ENCODE measurements around the gene LIPK.
"Not testable (repeated sequence)": the region's sequence is repeated elsewhere in the genome, so short reads cannot be mapped to it uniquely, and the experiment has no call there.

Gene LIPK, protein sequence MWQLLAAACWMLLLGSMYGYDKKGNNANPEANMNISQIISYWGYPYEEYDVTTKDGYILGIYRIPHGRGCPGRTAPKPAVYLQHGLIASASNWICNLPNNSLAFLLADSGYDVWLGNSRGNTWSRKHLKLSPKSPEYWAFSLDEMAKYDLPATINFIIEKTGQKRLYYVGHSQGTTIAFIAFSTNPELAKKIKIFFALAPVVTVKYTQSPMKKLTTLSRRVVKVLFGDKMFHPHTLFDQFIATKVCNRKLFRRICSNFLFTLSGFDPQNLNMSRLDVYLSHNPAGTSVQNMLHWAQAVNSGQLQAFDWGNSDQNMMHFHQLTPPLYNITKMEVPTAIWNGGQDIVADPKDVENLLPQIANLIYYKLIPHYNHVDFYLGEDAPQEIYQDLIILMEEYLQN

DNA sequence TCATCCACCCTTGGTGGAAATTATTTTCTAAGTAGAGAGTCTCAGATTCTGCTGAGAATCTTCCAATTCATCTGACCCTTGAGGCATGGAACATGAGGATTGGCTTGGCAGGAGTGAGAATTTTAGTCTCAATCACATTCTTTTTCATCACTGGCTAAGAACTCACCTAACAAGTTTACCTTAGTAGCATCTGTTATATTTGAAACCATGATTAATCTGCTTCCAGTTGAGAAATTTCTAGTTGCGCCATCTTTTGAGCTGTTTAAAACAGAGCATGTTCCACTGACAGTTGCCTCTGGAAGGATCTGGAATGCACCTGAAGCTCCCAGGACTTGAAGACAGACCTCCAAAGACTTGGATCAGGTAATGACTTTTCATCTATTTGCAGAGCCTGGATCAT is at the start of gene LIPK:
Gene LIPK (plus strand): TSS at position 292 of the 400 bp plus-strand sequence. CDS start 18,295 bp downstream, outside the sequence.
- no peak for DNase-seq (ENCODE audit: low spot score)

DNA sequence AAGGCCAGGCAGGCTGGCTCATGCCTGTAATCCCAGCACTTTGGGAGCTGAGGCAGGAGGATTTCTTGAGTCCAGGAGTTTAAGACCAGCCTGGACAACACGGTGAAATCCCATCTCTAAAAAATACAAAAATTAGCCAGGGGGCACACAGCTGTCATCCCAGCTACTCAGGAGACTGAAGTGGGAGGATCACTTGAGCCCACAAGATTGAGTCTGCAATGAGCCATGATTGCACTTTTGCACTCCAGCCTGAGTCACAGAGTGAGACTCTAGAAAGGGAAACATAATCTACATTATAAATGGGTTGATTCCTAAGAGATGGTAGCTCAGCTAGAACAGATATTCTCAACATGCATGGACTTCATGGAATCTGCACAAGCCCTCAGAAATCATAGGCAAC is 48.1 kb upstream of the LIPK start:
- DNase-seq (ENCODE audit: low spot score) = no peak

DNA sequence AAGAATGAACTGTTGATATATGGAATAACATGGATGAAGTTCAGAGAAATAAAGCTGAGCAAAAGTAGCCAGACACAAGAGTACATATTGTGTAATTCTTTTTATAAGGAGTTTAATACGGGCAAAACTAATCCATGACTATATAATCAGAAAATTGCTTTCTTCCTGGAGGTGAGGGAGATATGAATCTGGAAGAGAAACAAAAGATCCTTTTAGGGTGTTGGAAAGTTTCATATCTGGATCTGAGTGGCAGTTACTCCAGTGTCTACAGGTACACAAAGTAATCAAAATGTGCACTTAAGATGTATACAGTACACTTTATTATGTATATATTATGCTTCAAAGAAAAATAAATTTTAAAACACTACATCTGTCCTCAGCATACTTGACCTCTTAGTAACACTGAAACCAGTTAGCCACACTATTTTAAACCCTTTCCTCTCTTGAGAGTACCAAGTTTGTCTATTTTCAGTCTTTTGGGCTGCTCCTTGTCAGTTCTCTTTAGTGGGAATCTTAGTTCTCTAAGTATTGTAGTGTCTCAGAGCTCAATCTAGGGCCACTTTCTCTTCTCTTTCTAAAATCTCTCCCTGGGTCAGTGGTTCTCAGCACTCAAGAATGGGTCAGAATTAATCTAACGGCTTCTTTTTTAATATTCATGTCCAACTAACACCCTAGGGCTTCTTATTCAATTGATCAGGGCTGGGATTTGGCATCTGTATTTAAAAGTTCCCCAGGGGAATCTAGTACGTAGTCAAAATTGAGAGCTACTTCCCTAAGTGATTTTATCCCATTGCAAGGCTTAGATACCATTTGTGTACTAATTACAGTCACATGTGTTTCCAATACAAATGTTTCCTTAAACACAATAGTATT is 46.1 kb upstream of the LIPK start:
- no peak for DNase-seq (ENCODE audit: low spot score)

DNA sequence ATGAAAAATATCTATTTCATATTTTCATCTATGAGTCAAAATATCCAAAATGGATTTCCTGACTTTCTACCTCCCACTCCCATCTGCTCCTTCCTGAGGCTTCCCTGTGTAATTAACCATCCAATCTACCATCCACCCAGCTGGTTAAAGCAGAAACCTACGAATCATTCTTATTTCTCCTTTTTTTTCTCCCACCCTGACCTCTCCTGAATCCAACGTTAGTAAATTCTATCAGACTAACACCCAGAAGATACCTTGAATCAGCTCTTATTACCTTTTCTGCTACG is 45.5 kb upstream of the LIPK start:
- DNase-seq (ENCODE audit: low spot score) = no peak

DNA sequence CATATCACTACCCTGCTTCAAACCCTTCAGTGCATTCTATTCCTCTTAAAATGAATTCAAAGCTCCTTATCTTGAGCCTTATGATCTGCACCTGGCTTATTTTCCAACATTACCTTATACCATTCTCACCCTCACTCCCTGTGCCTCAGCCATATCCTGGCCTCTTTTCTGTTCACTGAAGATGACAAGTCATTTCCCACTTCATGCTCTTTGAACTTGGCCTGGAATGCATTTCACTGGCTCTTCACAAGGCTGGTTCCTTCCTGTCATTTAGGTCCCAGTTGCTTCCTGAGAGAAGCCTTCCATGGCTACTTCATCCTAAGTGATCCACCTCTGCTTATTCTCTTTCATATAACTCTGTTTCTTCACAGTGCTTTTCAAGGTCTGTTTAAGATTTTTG is 45.0 kb upstream of the LIPK start:
- no peak for DNase-seq (ENCODE audit: low spot score)

DNA sequence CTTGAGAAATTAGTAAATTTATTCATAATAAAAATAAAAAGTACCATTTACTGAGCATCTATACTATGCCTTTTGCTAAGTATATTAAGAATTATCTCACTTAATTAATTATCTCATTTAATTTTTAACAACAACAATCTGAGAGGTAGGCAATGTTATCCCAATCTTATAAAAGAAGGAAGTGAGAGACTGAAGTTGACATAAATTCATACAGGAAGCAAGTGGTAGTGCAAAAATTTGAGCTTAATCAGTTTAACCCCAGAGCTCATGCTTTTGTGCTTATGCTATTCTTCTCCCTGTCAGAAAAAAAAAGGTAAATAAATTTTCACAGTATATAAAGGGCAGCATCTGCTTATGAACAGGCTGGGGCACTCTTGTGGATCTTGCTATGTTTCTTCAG is 44.5 kb upstream of the LIPK start:
- no peak for DNase-seq (ENCODE audit: low spot score)

DNA sequence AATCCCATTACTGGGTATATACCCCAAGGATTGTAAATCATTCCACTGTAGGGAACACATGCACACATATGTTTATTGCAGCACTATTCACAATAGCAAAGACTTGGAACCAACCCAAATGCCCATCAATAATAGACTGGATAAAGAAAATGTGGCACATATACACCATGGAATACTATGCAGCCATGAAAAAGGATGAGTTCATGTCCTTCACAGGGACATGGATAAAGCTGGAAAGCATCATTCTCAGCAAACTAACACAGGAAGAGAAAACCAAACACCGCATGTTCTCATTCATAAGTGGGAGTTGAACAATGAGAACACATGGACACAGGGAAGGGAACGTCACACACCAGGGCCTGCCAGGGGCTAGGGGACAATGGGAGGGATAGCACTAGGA is 42.9 kb upstream of the LIPK start:
- not testable (repeated sequence) for DNase-seq (ENCODE audit: low spot score)

DNA sequence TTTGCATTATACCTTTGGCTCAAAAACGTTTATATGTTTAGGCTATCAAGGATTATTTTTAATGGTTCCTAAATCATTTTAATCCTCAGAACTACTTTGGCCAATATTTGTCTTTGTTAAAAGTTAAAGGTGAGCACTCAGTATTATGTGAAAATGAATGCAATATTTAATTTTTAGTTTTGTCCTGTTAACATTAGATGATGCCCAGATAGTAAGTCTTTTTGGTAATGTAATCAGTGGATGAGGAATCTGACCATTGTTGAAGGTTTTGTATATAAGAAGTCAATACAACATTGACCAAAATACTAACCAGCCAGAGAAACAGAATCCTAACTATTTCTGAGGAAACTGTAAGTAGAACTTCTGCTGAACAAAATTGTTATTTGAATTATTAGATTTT is 41.9 kb upstream of the LIPK start, which contains the start of gene LIPF:
Gene LIPF (plus strand): TSS at position 301 of the 400 bp plus-strand sequence. CDS start 2,856 bp downstream, outside the sequence.
- no peak for DNase-seq (ENCODE audit: low spot score)

DNA sequence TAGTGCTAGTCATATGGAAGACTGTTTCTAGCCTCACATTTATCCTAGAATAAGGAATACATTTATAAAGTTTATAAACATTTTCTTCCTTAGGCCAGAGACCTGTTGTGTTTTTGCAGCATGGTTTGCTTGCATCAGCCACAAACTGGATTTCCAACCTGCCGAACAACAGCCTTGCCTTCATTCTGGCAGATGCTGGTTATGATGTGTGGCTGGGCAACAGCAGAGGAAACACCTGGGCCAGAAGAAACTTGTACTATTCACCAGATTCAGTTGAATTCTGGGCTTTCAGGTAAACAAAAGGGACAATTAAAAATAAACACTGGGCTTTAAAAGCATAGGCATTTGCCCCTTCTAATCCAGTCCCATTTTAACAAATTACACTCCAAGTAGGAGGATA is 37.6 kb upstream of the LIPK start:
- no peak for DNase-seq (ENCODE audit: low spot score)

DNA sequence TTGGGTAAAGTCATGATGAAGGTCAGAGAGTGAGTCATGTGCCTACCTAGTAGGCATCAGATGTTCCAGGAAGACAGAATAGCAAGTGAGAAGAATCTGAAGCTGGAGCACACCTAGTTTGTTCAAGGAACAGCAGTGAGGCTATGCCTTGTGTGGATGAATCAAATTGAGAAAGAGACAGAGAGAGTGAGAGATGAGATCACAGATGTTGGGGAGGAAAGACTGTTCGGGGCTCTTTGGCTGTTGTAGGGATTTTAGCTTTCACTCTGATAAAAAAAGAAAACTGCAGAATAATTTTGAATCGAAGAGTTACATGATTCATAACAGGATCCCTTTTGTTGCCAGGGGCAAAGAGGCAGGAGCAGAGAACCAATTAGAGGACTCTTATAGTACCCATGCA is 35.6 kb upstream of the LIPK start:
- DNase-seq (ENCODE audit: low spot score) = no peak

DNA sequence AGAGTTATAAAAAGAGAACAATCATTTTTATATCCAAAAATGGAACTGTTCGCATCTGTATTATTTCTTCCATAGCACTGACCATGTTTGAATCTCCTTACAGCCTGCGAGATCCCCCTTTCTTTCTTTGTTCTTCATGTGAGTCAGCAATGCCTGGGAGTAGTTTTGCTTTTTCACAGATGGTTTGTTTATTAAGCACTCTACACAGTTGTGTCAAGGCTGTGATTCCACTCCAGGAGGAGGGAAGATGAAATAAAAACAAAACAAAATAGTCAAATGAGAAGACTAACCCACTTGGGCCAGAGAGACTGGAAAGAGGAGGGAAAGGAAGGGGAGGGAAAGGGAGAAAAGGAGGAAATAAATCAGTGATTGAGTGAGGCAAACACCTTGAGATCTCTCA is 34.0 kb upstream of the LIPK start:
- no peak for DNase-seq (ENCODE audit: low spot score)

DNA sequence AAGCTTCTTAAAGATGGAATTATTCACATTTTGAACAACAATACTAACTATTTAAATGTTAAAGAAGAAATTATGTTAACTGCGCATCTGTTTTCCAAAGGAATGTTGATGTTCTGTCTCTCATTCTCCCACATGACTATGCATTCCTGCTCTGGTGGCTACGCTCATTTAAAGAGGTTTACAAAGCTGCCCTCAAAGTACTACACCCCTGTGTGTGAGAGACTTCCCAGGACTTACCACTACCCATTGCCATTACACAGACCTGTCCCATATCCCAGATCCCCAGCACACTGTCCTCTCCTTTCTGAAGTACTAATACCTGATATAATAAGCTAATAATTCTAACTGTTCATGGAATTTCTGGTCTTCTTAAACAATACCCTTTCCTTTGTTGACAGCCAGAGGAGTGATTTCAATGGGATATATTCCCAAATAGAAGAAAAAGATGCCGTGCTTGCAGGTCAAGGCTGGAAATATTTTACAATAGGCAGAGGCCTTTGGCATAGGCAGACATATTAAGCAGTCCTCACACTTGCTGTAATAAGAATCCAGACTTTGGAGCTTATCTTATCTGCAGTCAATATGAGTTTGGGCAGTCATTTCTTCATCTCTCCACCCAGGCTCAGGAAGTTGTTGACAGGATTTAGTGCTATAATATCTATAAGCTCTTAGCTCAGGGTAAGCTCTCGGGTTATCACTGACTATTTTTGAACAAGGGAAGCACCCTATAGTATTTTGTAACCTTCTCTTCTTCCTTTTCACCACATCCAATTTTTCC is 29.6 kb upstream of the LIPK start:
- DNase-seq (ENCODE audit: low spot score) = no peak

DNA sequence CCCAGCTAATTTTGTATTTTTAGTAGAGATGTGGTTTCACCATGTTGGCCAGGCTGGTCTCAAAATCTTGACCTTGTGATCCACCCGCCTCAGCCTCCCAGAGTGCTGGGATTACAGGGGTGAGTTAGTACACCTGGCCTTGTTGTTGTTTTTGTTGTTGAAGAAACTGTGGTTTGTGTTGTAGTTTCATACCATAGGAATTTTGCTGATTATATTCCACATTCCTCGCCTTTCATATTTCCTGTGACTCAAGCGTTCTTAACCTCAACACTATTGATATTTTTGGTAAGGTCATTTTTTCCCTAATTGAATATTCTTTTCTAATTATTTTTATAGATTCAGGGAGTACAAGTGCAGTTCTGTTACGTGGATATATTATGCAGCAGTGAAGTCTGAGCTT is 25.1 kb upstream of the LIPK start:
- DNase-seq (ENCODE audit: low spot score) = no peak

DNA sequence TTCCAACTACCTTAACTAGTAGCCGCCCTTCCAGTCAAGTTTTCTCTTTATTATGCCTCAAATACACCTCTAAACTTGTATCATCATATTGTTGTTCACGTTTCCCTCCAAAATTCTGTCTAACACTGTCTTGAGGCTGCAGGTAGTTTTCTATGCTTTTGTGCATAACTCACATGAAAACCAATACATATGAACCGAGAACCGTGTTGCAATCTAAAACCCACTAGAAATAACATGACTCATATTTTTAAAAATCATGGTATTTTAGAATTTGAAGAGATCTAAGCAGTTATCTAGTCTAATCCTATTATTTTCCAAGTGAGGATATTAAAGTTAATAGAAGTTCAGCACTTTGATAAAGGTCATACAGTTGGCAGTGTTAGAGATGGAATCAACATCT is 23.6 kb upstream of the LIPK start:
- DNase-seq (ENCODE audit: low spot score) = no peak

DNA sequence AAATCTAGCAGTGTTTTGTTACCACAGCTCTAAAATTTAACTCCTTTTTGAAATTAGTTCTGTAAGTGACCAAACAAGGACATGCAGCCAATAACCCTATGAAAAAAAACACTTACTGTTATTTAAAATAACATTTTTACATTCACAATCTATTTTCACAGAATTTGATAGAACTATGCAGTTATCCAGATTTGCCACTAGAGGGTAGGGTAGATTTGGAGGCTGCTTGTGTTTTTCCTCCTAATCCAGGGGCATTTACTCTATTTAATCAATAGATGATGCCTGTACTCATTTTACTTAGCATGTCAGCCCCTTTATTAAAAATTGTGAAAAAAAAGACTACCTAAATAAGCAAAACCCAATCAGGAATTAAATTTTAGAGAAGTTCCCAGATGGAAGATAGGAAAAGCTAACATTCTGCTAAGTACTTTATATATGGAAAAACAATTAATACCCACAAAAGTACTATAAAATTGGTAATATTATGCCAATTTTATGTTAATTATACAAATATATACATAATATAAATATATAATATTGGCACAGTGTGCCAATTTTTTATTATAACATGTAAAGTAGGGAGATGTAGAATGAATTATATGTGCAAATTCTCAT is 18.1 kb upstream of the LIPK start:
- DNase-seq (ENCODE audit: low spot score) = no peak

DNA sequence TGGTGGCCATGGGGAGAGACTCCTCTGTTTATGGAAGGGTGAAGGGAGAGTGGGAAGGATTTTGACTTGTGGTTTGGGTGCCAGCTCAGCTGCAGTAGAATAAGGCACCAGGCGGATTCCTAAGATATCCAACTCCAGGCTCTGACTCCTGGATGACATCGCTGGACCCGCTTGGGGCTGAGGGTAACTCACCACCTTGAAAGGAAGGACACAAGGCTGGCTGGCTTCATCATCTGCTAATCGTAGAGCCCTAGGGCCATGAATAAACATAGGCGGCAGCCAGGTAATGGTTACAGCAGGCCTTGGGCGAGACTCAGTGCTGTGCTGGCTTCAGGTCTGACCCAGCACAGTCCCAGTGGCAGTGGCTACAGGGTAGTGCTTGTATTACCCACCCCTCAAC is 16.7 kb upstream of the LIPK start:
- no peak for DNase-seq (ENCODE audit: low spot score)

DNA sequence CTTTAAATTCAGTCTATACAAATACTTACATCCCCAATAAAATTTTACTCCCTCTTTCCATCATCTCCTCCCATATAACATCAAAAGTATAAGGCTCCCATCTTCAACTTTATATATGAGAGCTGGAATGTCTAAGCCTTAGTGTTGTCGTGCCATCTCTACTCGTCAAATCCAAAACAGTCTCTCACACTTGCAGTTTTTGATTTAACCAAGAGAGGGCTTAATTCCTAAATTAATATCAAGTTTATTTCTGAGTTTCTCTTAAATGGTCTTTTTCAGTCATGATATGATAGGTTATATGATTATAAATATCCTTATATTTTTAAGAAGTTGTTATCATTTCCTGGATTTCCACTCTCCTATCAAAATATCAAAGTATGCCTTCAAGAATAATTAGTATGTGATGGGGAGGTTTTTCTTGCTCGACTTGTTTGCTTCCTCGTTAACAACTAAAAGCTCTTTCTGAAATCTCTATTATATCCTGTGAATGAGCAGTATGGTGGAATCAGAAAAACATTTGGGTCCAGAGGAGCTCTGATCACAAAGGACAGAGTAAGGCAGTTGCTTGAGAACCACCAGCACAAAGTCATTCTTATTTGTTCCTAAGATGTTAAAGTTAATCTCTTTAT is 12.5 kb upstream of the LIPK start:
- DNase-seq (ENCODE audit: low spot score) = no peak

DNA sequence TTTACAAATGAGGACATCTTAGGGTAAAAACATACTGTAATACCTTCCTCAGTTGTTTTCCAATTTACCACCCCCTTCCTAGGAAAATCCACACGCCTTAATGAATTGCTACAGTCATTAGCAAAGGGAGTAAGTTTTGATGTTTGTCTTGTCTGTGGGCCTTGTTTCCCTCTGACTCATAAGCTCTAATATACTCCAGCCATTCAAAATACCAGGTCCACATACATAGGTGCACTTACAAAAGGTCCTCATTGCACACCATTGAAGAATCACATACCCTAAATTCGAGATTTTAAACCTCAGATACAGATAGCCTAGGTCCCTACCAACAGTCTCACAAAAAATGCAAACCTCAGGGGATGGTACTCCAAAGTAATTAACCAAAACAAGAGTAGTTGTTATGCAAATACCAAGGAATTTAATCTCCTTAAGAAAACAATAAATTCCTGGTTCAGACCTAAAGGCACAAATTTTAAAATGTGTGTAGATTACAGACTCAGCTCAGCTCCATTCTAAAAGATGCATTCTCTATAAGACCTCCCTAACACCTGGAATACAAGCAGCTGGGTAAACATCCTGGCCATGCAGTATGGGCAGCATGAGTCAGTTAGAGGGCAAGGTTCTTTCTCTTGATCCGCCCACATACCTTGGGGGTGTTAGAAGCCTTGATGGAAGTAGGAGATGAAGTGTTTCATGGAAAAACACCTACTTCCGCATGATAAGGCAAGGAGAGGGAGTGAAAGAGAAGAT is 3.0 kb upstream of the LIPK start:
- no peak for DNase-seq (ENCODE audit: low spot score)

DNA sequence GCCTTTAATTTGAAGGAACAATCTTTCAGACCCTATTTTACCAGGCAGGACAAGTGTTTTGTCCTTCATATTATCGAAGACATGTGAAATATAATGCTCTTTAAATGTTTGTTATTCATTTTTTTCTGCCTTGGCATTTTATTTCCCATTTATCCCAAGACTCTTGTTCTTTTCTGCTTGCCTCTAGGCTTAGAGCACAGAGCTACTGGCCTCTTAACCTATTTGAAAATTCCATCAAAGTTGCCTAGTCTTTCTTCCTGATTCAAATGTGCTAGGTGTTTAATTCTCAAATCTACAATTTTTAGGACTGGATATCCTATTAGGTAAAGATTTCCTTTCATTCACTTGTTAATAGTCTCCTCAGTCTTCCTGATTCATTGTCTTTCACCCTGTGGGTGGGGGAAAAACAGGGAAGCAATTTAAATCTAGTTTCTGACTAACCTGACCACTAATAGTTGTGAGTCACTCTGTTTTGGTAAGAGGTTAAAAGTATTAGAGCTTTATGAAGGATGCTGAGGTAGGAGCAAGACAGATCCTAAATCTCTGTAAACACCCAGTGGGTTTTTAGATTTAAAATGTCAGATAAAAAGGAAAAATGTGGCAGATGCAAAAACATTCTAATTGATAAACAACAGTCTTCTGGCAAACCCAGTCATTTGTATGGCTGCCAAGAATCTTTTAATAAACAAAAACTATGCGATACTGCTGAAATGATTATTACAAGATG is 1.5 kb downstream of the LIPK start:
- DNase-seq (ENCODE audit: low spot score) = no peak

DNA sequence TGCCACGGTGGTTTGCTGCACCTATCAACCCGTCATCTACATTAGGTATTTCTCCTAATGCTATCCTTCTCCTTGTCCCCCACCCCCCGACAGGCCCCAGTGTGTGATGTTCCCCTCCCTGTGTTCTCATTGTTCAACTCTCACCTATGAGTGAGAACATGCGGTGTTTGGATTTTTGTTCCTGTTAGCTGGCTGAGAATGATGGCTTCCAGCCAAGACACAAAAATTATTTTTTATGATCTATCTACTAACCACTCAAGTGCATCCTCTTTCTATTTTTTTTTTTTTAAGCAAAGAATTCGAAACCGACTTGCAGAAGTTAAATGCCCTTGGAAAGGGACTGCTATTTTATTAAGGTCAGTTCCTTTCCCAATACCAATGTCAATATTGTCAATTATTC is 3.3 kb downstream of the LIPK start:
- not testable (repeated sequence) for DNase-seq (ENCODE audit: low spot score)
